H1 (cell line): ENCODE results near the gene CLDN6. TPM values are rescaled to one million over a fixed set of nuclear protein-coding genes. Genes with fewer than 3 reads are reported as not detected.

Experiments used
- CTCF ChIA-PET: fragments of 300-600 bp; sonication (Branson Sonifier 250); formaldehyde crosslinking; loops from one replicate; lab custom pipeline; 2021; ENCODE audit not compliant: partially characterized antibody; lab: Charles Lee
- POLR2A ChIA-PET: fragments of 300-600 bp; sonication (Branson Sonifier 250); formaldehyde crosslinking; loops from one replicate; lab custom pipeline; 2021; ENCODE audit warnings: inconsistent platforms; ENCODE audit not compliant: partially characterized antibody; lab: Charles Lee
- DNase-seq, 2 experiments: peaks; one replicate each; pipeline versions ENCODE4 v3.0.0 to v3.0.0-alpha.2; 2010 to 2022; ENCODE audit warnings: low spot score in 2 of 2, low read depth in 1 of 2, mixed read lengths in 1 of 2
- FAIRE-seq: peaks from 2 replicates; lab custom pipeline; 2011; peaks lifted over from hg19 to GRCh38; lab: Jason Lieb, UNC
- H2AFZ ChIP-seq: 2 replicates; pipeline ENCODE4 v1.8.1; 2012; ENCODE audit warnings: low read length, inconsistent platforms
- H2AK5ac ChIP-seq: 2 replicates; pipeline ENCODE4 v1.6.1; 2013; ENCODE audit warnings: low read depth, low read length
- H2BK120ac ChIP-seq: replicated peaks from 2 replicates; pipeline ENCODE3; 2013; ENCODE audit warnings: low read depth, low read length, inconsistent platforms
- H2BK12ac ChIP-seq: 2 replicates; pipeline ENCODE4 v1.6.1; 2013; ENCODE audit warnings: low read depth, low read length
- H2BK15ac ChIP-seq: 2 replicates; pipeline ENCODE4 v1.6.1; 2013; ENCODE audit warnings: low read length
- H2BK20ac ChIP-seq: 2 replicates; pipeline ENCODE4 v1.6.1; 2013; ENCODE audit warnings: low read length
- H2BK5ac ChIP-seq: 2 replicates; pipeline ENCODE4 v1.6.1; 2013; ENCODE audit warnings: low read depth, low read length
- H3K14ac ChIP-seq: 2 replicates; pipeline ENCODE4 v1.6.1; 2013; ENCODE audit warnings: inconsistent platforms; ENCODE audit not compliant: insufficient read length
- H3K18ac ChIP-seq: 2 replicates; pipeline ENCODE4 v1.6.1; 2013; ENCODE audit warnings: low read length; ENCODE audit errors: extremely low read depth
- H3K23ac ChIP-seq: 2 replicates; pipeline ENCODE4 v1.6.1; 2013; ENCODE audit warnings: inconsistent platforms; ENCODE audit not compliant: insufficient read length
- H3K23me2 ChIP-seq: 2 replicates; pipeline ENCODE4 v1.6.1; 2013; ENCODE audit warnings: low read depth, low read length
- H3K27ac ChIP-seq: 2 replicates; pipeline ENCODE4 v1.6.1; 2011; ENCODE audit warnings: low read depth, low read length, inconsistent platforms
- H3K27me3 ChIP-seq, 4 experiments: replicated peaks in 1 of 4; 1 replicate in 1 of 4; 2 replicates in 3 of 4; pipeline versions ENCODE4 v1.6.1 to v1.8.1; 2011 to 2013; ENCODE audit warnings: low read length in 3 of 4, mild to moderate bottlenecking in 3 of 4, inconsistent platforms in 2 of 4, mixed read lengths in 2 of 4, moderate library complexity in 1 of 4; ENCODE audit not compliant: control insufficient read depth in 3 of 4, insufficient read depth in 3 of 4; ENCODE audit errors: extremely low read depth in 1 of 4
- H3K36me3 ChIP-seq, 4 experiments: 2 replicates each; pipeline versions ENCODE4 v1.6.1 to v1.8.1; 2011 to 2013; ENCODE audit warnings: mild to moderate bottlenecking in 4 of 4, low read length in 3 of 4, moderate library complexity in 2 of 4, control low read depth in 1 of 4, inconsistent platforms in 1 of 4; ENCODE audit not compliant: insufficient read depth in 4 of 4, control insufficient read depth in 2 of 4
- H3K4ac ChIP-seq: replicated peaks from 2 replicates; pipeline ENCODE3; 2013; ENCODE audit warnings: low read length, low read depth, mixed read lengths, inconsistent platforms; ENCODE audit not compliant: insufficient read length
- H3K4me1 ChIP-seq, 4 experiments: replicated peaks in 1 of 4; 1 replicate in 1 of 4; 2 replicates in 3 of 4; pipeline versions ENCODE4 v1.6.1 to v1.8.1; 2011 to 2013; ENCODE audit warnings: low read length in 3 of 4, inconsistent platforms in 2 of 4, mixed read lengths in 1 of 4; ENCODE audit not compliant: insufficient read depth in 4 of 4, control insufficient read depth in 3 of 4
- H3K4me2 ChIP-seq, 2 experiments: 2 replicates each; pipeline versions ENCODE4 v1.6.1 to v1.8.1; 2011 to 2013; ENCODE audit warnings: low read depth in 2 of 2, low read length in 2 of 2, control low read depth in 1 of 2, inconsistent platforms in 1 of 2, mild to moderate bottlenecking in 1 of 2; ENCODE audit not compliant: insufficient read depth in 1 of 2
- H3K4me3 ChIP-seq, 4 experiments: fragments of 200-600, 300-600 bp in 1 of 4; sonication (generic), shearing (Covaris generic), sonication (Bioruptor Twin) in 1 of 4; 2 replicates each; pipeline versions ENCODE4 v1.5.1 to v1.8.1; 2011 to 2016; ENCODE audit warnings: low read length in 4 of 4, low read depth in 3 of 4, control low read depth in 2 of 4, inconsistent platforms in 2 of 4, mild to moderate bottlenecking in 2 of 4, mixed read lengths in 1 of 4, moderate library complexity in 1 of 4; ENCODE audit not compliant: insufficient read depth in 2 of 4; ENCODE audit errors: extremely low read depth in 1 of 4
- H3K56ac ChIP-seq: replicated peaks from 2 replicates; pipeline ENCODE3; 2013; ENCODE audit warnings: low read depth, mild to moderate bottlenecking, mixed read lengths, low read length, inconsistent platforms; ENCODE audit not compliant: insufficient read length
- H3K79me1 ChIP-seq: 2 replicates; pipeline ENCODE4 v1.6.1; 2013; ENCODE audit warnings: low read depth, low read length, control low read depth
- H3K79me2 ChIP-seq, 2 experiments: 2 replicates each; pipeline versions ENCODE4 v1.6.1 to v1.8.1; 2012 to 2013; ENCODE audit warnings: low read length in 2 of 2, mild to moderate bottlenecking in 2 of 2, inconsistent platforms in 1 of 2; ENCODE audit not compliant: insufficient read depth in 2 of 2, control insufficient read depth in 1 of 2
- H3K9ac ChIP-seq, 4 experiments: replicated peaks in 1 of 4; 1 replicate in 1 of 4; 2 replicates in 3 of 4; pipeline versions ENCODE4 v1.6.1 to v1.8.1; 2011 to 2013; ENCODE audit warnings: low read depth in 3 of 4, low read length in 3 of 4, control low read depth in 2 of 4, mild to moderate bottlenecking in 2 of 4, moderate library complexity in 2 of 4, inconsistent platforms in 1 of 4; ENCODE audit errors: extremely low read depth in 1 of 4
- H3K9me3 ChIP-seq, 2 experiments: 2 replicates each; pipeline versions ENCODE4 v1.6.1 to v1.8.1; 2012 to 2013; ENCODE audit warnings: mild to moderate bottlenecking in 2 of 2, moderate library complexity in 2 of 2, control low read depth in 1 of 2, inconsistent platforms in 1 of 2, low read depth in 1 of 2, low read length in 1 of 2, mixed read lengths in 1 of 2; ENCODE audit not compliant: insufficient read depth in 2 of 2
- H4K20me1 ChIP-seq, 2 experiments: replicated peaks in 1 of 2; 2 replicates each; pipeline versions ENCODE3 to v1.8.1; 2011 to 2013; ENCODE audit warnings: inconsistent platforms in 2 of 2, low read length in 2 of 2, mild to moderate bottlenecking in 1 of 2; ENCODE audit not compliant: insufficient read depth in 2 of 2, control insufficient read depth in 1 of 2
- H4K5ac ChIP-seq: 2 replicates; pipeline ENCODE4 v1.6.1; 2013; ENCODE audit warnings: low read length, low read depth, mixed read lengths, inconsistent platforms; ENCODE audit not compliant: insufficient read length
- H4K8ac ChIP-seq: 2 replicates; pipeline ENCODE4 v1.8.0; 2013; ENCODE audit warnings: mild to moderate bottlenecking, moderate library complexity, low read length, inconsistent platforms; ENCODE audit not compliant: insufficient read depth; ENCODE audit errors: extremely low read depth
- H4K91ac ChIP-seq: replicated peaks from 2 replicates; pipeline ENCODE3; 2013; ENCODE audit warnings: low read length, mixed read lengths, inconsistent platforms; ENCODE audit not compliant: insufficient read length
- CHD1 ChIP-seq: IDR thresholded peaks from 2 replicates; pipeline ENCODE4 v1.6.1; 2012; ENCODE audit warnings: low read depth, low read length, improper control_type of control experiment
- POLR2AphosphoS5 ChIP-seq: IDR thresholded peaks from 2 replicates; pipeline ENCODE4 v1.6.1; 2011; ENCODE audit warnings: low read depth, low read length
- WGBS, 2 experiments: shearing (Covaris generic) in 1 of 2; methylation state at CpG; one replicate each; pipeline versions ENCODE4 v1.1.6 to v1.1.7; 2013 to 2015; ENCODE audit warnings: low lambda C conversion rate in 2 of 2, mixed read lengths in 2 of 2, inconsistent platforms in 1 of 2, low coverage in 1 of 2, missing lambda C conversion rate in 1 of 2; ENCODE audit not compliant: insufficient replicate concordance in 2 of 2, insufficient coverage in 1 of 2, insufficient read length in 1 of 2; ENCODE audit errors: extremely low coverage in 1 of 2, missing lambda C conversion rate in 1 of 2; 5-methylcytosine and 5-hydroxymethylcytosine counted together
- polyA plus RNA-seq, 7 experiments: library from polyadenylated mRNA; depleted of rRNA in 3 of 7; stranded (reverse) in 5 of 7; unstranded in 2 of 7; fragments of >200 nt in 5 of 7; fragments of 200-250 nt in 2 of 7; gene quantifications; 1 replicate in 5 of 7; 2 replicates in 1 of 7; 4 replicates in 1 of 7; pipeline versions ENCODE4 v1.2.1 to v1.2.3, GENCODE V29; 2011 to 2013; ENCODE audit warnings: missing spikeins in 2 of 7, mixed read lengths in 2 of 7
- total RNA-seq: library from RNA; stranded (reverse); fragmentation: NEBNext Ultra II Directional; extraction: Animal tissue kit (Norgen Biotek cat#: 25700); gene quantifications from 2 replicates; pipeline ENCODE4 v1.2.1, GENCODE V29; 2021

The CLDN6 gene
- total and polyA plus RNA-seq, 2 of the 8 experiments (the other 6 are each of a cell fraction or from before 2014, with no cell fraction given): 747 to 1,115 TPM

GRCh38 chr16:2973605-2974318 is 44.2 kb downstream of the CLDN6 start:
- Histone ChIP-seq H2AFZ (no peak overlapping the region), H3K9me3 (no peaks in the 10 kb centered on the region), H3K4me1 (peaks cover 0 to 14% (median 6%) of the 10 kb centered on the region in 4 experiments; a peak in 5 of 7 replicates), H3K4me3 (no peak overlapping the region), H2BK120ac (no peak overlapping the region), H2BK5ac (no peak overlapping the region), H3K27ac (no peak overlapping the region), H3K79me1 (peaks cover 16% of the 10 kb centered on the region), H3K27me3 (peaks cover 0 to under 1% (median 0%) of the 10 kb centered on the region in 4 experiments; a peak in 2 of 7 replicates), H3K79me2 (peaks cover 0 to 2% of the 10 kb centered on the region in 2 experiments; a peak in 1 of 4 replicates), H4K91ac (no peak overlapping the region), H3K4ac (no peak overlapping the region), H3K23me2 (peaks cover 6% of the 10 kb centered on the region), H2AK5ac (no peak overlapping the region), H3K4me2 (no peak overlapping the region), H3K23ac (no peak overlapping the region), H4K20me1 (peaks cover 30 to 38% of the 10 kb centered on the region in 2 experiments), H2BK15ac (no peak overlapping the region), H3K14ac (no peak overlapping the region), H4K8ac (peak overlapping the region; percentile 11; the same call in 1 of the 2 replicates), H4K5ac (no peak overlapping the region), H3K36me3 (peaks cover 20 to 46% (median 33%) of the 10 kb centered on the region in 4 experiments), H3K9ac (no peak overlapping the region), H2BK12ac (no peak overlapping the region), H3K56ac (no peak overlapping the region), H2BK20ac (no peak overlapping the region), H3K18ac (no peak overlapping the region)
- FAIRE-seq (no peak), DNase-seq (no peak)
- ChIA-PET POLR2A (interaction anchor here (0.7 to 25.4 kb wide), 11 partner anchors 9 to 66 kb away, joined by 3 to 455 read pairs (median 4); partner anchors contain the start of genes CLDN6, HCFC1R1, KREMEN2 and PKMYT1), CTCF (interaction anchor here (0.9 to 2.8 kb wide), 11 partner anchors 9 to 104 kb away, joined by 3 to 15 read pairs (median 3); partner anchors contain the start of gene KREMEN2)
- TF ChIP-seq POLR2AphosphoS5 (peak; percentile 63; the same call in 1 of the 2 replicates), CHD1 (no peak)
- WGBS, 2 experiments: 98% methylated on average over 16 of the region's 17 CpGs; no CpG with 5 or more reads in 1 of the 2 experiments
